IPS-15b (cell line): ENCODE results near the gene ATXN10.

ENCODE experiments used
- H3K27me3 ChIP-seq: one replicate; pipeline ENCODE4 v1.6.1; 2013; ENCODE audit warnings: low read length; ENCODE audit not compliant: control insufficient read depth, insufficient read depth
- H3K36me3 ChIP-seq: one replicate; pipeline ENCODE4 v1.6.1; 2013; ENCODE audit warnings: low read length; ENCODE audit not compliant: control insufficient read depth, insufficient read depth
- H3K4me1 ChIP-seq: one replicate; pipeline ENCODE4 v1.6.1; 2013; ENCODE audit warnings: mild to moderate bottlenecking, low read length; ENCODE audit not compliant: control insufficient read depth, insufficient read depth
- H3K4me3 ChIP-seq: one replicate; pipeline ENCODE4 v1.5.1; 2013; ENCODE audit warnings: low read depth, low read length
- H3K9ac ChIP-seq: one replicate; pipeline ENCODE4 v1.6.1; 2013; ENCODE audit warnings: low read depth, mild to moderate bottlenecking, low read length
- H3K9me3 ChIP-seq: one replicate; pipeline ENCODE4 v1.6.1; 2013; ENCODE audit warnings: mild to moderate bottlenecking, low read length; ENCODE audit not compliant: control insufficient read depth, insufficient read depth

ATXN10 gene

GRCh38 chr22:45864959-45865476 is 193.4 kb downstream of the ATXN10 start:
- H3K9me3 ChIP-seq, result no peaks in the 10 kb centered on the region
- no peaks in the 10 kb centered on the region for H3K4me1 ChIP-seq
- H3K36me3 ChIP-seq, result no peaks in the 10 kb centered on the region
- H3K9ac ChIP-seq, result no peak overlapping the region
- no peak overlapping the region for H3K4me3 ChIP-seq
- peaks cover 43% of the 10 kb centered on the region for H3K27me3 ChIP-seq

DNA sequence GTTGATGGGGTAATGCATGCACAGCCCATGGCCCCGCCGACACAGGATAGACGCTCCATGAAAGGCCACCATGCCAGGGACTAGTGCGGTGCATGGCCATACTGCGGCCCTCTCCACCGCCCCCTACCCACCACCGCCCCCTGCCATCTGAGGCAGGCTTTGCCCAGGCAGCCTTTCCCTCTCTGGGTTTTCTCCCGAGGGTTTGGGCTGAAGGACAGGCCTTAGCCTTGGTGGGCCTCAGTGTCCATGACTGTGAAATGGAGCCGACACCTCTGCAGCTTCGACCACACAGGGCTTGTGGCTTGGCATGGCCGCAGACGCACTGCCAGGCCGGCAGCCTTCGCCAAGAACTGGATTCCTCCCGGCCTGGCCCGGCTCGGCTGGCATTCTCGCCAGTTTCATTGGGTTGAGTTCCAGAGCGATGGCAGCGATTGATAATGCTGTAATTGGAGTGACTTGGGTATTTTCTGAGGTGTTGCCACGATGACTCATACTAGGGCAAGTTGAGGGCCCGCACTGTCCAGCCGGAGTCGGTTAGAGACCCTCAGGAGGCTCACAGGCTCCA is 194.0 kb downstream of the ATXN10 start:
- Histone ChIP-seq H3K9me3 (no peaks in the 10 kb centered on the region), H3K4me1 (no peaks in the 10 kb centered on the region), H3K27me3 (peaks cover 45% of the 10 kb centered on the region), H3K36me3 (no peaks in the 10 kb centered on the region), H3K4me3 (no peak overlapping the region), H3K9ac (no peak overlapping the region)

DNA sequence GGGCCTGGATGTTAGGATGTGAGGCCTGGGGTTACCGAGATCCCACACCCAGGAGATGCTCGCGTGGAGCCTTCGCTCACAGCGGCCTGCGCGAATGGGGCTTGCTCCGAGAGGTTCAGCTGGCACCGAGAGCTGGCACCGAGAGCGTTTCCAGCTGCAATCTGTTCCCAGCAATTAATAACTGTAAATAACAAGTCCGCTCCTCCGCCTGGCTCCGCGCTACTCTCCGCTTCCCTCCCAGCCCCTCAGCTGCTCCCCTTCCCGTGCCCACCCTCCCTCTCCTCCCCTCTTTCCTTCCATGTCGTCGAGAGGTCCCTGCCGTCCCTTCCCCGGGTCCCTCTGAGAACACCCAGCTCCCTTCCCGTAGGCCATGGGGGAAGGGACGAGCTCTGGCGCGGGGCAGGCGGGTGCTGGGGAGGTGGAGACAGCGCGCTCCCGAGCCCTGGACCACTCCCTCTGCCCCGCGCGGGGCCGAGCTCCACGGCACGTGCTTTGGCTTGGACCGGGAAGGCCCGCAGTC is 194.6 kb downstream of the ATXN10 start:
- no peaks in the 10 kb centered on the region for H3K9me3 ChIP-seq
- peaks cover 45% of the 10 kb centered on the region for H3K27me3 ChIP-seq
- no peaks in the 10 kb centered on the region for H3K4me1 ChIP-seq
- H3K9ac ChIP-seq, result no peak overlapping the region
- no peaks in the 10 kb centered on the region for H3K36me3 ChIP-seq
- peak overlapping the region; percentile 45 for H3K4me3 ChIP-seq

DNA sequence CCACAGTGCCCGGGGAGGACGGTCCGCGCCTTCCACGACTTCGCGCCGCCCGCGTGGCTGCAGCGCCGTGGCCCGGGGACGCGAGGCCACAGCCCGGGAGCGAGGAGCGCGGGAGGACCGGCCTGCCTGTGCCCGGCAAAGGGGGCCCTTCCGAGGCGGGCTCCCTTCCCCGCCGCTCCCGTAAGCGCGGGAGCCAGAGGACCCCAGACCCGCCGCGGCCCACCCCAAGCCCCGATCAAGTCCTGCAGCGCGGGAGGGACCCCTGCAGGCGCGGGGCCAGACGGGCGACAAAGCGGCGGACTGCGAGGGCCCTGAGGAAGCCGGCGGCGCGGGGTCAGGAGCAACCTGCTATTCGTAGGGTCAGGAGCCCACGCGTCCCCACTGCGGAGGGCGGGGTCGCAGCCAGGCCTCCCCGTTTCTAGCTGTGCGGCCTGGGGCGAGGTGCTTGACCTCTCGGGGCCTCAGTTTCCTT is 195.0 kb downstream of the ATXN10 start:
- Histone ChIP-seq H3K36me3 (no peaks in the 10 kb centered on the region), H3K4me3 (peak overlapping the region; percentile 45)

DNA sequence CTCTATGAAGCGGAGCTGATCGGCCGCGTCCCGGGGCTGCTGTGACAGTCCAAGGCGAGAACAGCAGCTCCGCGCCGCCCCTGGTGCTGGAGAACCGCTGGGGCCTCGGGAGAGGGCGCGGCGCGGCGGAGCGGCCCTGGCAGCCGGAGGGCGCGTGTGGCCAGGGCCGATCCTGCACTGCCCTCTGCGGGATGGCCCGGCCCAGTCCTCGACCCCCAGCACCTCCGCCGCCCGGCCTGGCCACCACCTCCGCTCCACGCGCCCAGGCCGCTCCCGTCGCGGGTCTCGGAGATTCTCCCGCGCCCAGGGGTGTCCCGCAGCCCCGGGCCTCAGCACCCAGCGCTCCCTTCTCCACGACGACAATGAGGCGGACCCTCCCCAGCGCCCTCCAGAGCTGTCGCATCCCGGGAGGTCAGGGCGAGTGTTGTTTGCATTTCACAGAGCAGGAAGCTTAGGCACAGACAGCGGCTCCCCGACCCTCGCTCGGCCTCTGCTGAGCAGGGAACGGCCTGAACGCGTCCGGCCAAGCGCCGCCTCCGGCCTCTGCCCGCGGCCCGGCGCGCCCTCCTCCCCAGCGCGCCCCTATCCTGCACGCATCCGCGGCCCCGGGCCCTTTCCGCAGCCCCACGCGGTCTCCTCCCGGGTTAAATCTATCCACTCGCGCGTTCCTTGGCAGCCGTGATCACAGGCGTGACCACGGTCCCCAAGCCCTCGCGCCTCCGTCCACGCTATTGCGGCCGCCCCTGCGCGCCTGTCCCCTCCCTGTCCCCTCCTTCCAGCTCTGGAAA is 195.7 kb downstream of the ATXN10 start:
- no peaks in the 10 kb centered on the region for H3K4me1 ChIP-seq
- H3K9ac ChIP-seq, result no peak overlapping the region
- no peaks in the 10 kb centered on the region for H3K9me3 ChIP-seq
- H3K4me3 ChIP-seq, result peak overlapping the region; percentile 45
- peaks cover 45% of the 10 kb centered on the region for H3K27me3 ChIP-seq
- no peaks in the 10 kb centered on the region for H3K36me3 ChIP-seq

More for the DNA sequence above, 195.0 kb downstream of the ATXN10 start:
- Histone ChIP-seq H3K27me3 (peaks cover 45% of the 10 kb centered on the region), H3K9me3 (no peaks in the 10 kb centered on the region), H3K9ac (no peak overlapping the region), H3K4me1 (no peaks in the 10 kb centered on the region)

GRCh38 chr22:45867906-45868555 is 196.4 kb downstream of the ATXN10 start:
- Histone ChIP-seq H3K36me3 (no peaks in the 10 kb centered on the region), H3K27me3 (peaks cover 45% of the 10 kb centered on the region), H3K4me3 (peak overlapping the region; percentile 45), H3K9ac (no peak overlapping the region), H3K9me3 (no peaks in the 10 kb centered on the region), H3K4me1 (no peaks in the 10 kb centered on the region)

DNA sequence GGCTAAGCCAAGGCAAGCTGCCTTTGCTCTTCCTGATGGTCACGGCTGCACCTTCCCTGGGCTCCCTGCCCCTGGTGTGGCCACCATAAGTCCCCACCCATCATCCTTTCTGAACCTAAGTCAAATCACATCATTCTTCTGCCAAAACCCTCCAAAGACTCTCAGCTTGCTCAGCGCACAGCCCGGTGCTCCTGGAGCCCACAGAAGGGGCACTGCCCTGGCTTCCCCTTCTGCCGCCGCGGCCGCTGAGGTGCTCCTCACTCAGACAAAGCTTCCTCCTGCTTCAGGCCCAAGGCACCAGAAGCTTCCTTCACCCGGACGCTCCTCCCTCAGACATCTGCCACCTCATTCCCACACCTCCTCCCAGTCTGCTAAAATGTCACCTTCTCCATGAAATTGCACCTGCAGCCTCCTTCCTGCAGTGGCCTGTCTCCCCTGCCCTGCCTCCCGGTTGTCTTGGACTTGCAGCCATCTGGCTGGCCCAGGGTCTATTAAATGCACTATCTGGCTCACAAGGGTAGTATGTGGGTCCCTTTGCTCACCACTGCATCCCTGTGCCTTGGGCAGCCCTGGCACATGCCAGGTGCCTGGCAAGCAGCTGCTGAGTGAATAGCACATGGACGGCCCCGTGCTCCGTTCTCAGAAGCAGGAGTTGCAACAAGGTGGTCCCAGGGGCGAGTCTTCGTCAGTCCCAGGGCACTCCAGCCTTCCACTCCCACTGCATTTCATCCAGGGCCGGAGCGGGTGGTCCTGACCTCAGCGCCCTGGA is 197.1 kb downstream of the ATXN10 start:
- Histone ChIP-seq H3K9ac (no peak overlapping the region), H3K9me3 (no peaks in the 10 kb centered on the region), H3K27me3 (peaks cover 45% of the 10 kb centered on the region)

DNA sequence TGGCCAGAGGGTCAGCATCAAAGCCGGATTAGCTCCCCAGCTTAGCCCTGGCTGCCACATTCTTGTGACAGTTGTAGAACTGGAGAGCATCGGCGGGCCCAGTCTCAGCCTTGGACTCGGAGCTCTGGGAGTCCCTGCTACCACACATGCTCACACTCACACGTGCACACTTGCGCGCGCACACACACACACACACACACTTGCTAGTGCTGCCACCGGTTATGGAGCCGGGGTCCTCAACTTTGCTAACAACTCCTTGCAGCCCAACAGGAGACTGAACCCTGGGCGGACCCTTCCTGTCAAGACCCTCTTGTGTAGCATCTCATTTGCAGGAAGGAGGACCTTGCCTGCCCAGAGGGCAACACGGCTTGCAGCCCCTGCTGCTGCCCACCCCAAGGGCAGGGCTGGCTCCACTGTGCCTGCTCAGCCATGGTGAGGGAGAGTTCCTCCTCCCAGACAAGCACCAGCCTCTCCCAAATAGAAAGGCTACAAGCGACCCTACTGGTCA is 197.8 kb downstream of the ATXN10 start:
- H3K36me3 ChIP-seq, result no peaks in the 10 kb centered on the region
- H3K4me3 ChIP-seq, result no peak overlapping the region
- no peaks in the 10 kb centered on the region for H3K9me3 ChIP-seq
- H3K27me3 ChIP-seq, result peaks cover 45% of the 10 kb centered on the region
- H3K4me1 ChIP-seq, result no peaks in the 10 kb centered on the region
- H3K9ac ChIP-seq, result no peak overlapping the region

More for the DNA sequence above, 197.1 kb downstream of the ATXN10 start:
- no peaks in the 10 kb centered on the region for H3K36me3 ChIP-seq
- H3K4me1 ChIP-seq, result no peaks in the 10 kb centered on the region
- H3K4me3 ChIP-seq, result no peak overlapping the region

- H3K4me3 ChIP-seq, result no peak overlapping the region
- H3K36me3 ChIP-seq, result no peaks in the 10 kb centered on the region
- no peaks in the 10 kb centered on the region for H3K4me1 ChIP-seq
- H3K27me3 ChIP-seq, result peaks cover 42% of the 10 kb centered on the region
- no peaks in the 10 kb centered on the region for H3K9me3 ChIP-seq
- no peak overlapping the region for H3K9ac ChIP-seq
Observed at GRCh38 chr22:45870011-45870410, 198.4 kb downstream of the ATXN10 start.

DNA sequence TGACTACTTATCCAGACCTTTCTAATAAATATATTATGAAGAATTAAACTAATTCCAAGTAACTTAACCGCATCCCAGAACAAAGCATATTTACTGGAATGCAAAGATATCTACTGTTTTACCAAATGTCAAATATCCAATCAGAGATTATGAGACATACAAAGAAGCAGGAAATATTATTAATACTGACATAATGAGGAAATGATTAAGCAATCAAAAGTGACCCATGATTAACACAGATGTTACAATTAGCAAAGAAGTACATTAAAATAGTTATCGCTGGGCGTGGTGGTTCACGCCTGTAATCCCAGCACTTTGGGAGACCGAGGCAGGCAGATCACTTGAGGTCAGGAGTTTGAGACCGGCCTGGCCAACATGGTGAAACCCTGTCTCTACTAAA is 200.1 kb downstream of the ATXN10 start:
- Histone ChIP-seq H3K4me1 (no peaks in the 10 kb centered on the region), H3K9ac (no peak overlapping the region), H3K9me3 (no peaks in the 10 kb centered on the region), H3K4me3 (no peak overlapping the region), H3K27me3 (peaks cover 29% of the 10 kb centered on the region), H3K36me3 (no peaks in the 10 kb centered on the region)
